ENCODE results near the gene RIT1.

The RIT1 gene

GRCh38 chr1:155941845-155942531 is 30.8 kb upstream of the RIT1 start:
- TF ChIP-seq CTCF (IDR thresholded peaks at IDR 0.05; ENCODE audit: low read depth, low read length, missing control alignments) = no peak
- no peak overlapping the region for H3K4me3 ChIP-seq (ENCODE audit: low read depth, low read length)
- no peak for DNase-seq (ENCODE audit: low read depth)

- no peak for TF ChIP-seq CTCF (IDR thresholded peaks at IDR 0.05; ENCODE audit: low read depth, low read length, missing control alignments)
- no peak for DNase-seq (ENCODE audit: low read depth)
- H3K4me3 ChIP-seq (ENCODE audit: low read depth, low read length) = no peak within 1 kb of the TSS
Observed at GRCh38 chr1:155940993-155941844, 30.1 kb upstream of the RIT1 start, which contains the start of gene RXFP4. Gene RXFP4 (plus strand): TSS chr1:155941638. CDS start chr1:155941710, 72 bp downstream.

- H3K4me3 ChIP-seq (ENCODE audit: low read depth, low read length) = no peak overlapping the region
- TF ChIP-seq CTCF (IDR thresholded peaks at IDR 0.05; ENCODE audit: low read depth, low read length, missing control alignments) = no peak
- DNase-seq (ENCODE audit: low read depth) = no peak
Observed at GRCh38 chr1:155940482-155940992, 29.4 kb upstream of the RIT1 start.

- TF ChIP-seq CTCF (IDR thresholded peaks at IDR 0.05; ENCODE audit: low read depth, low read length, missing control alignments) = peak; percentile 70
- DNase-seq (ENCODE audit: low read depth) = no peak
- no peak overlapping the region for H3K4me3 ChIP-seq (ENCODE audit: low read depth, low read length)
Observed at GRCh38 chr1:155938220-155938627, 27.1 kb upstream of the RIT1 start.

- DNase-seq (ENCODE audit: low read depth) = no peak
- no peak for TF ChIP-seq CTCF (IDR thresholded peaks at IDR 0.05; ENCODE audit: low read depth, low read length, missing control alignments)
- H3K4me3 ChIP-seq (ENCODE audit: low read depth, low read length) = peak overlapping the region; percentile 89
Observed at GRCh38 chr1:155934936-155935590, 23.9 kb upstream of the RIT1 start.

GRCh38 chr1:155934097-155934935 is 23.2 kb upstream of the RIT1 start, which contains the start of gene KHDC4:
Gene KHDC4 (minus strand): TSS chr1:155934413. CDS start chr1:155934373, 40 bp downstream.
- peak; percentile 99 for DNase-seq (ENCODE audit: low read depth)
- TF ChIP-seq CTCF (IDR thresholded peaks at IDR 0.05; ENCODE audit: low read depth, low read length, missing control alignments) = peak; percentile 10
- H3K4me3 ChIP-seq (ENCODE audit: low read depth, low read length) = peak within 1 kb of the TSS; percentile 89

All from GM12864 (cell line).